ENCODE measurements around the gene RIC1.

The RIC1 gene

DNA sequence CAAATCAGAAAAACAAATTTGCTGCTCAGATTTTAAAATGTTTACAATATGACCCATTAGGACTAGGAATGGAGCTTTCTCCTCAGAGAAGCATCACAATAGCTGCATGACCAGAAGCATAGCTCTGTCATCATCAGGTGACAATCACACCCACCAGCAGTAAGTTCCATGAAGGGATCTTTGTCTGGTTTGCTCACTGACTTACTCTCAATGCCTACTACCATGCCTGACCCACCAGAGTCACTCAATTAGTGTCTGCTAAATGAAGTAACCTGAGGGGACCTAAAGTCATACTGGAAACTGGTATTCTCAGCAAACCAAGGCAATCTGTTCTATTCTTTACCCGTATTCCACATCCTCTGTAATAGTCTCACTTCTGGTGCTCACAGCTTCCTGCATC is 196.3 kb downstream of the RIC1 start:
- TF ChIP-seq JUND (IDR thresholded peaks at IDR 0.05; ENCODE audit: low read depth), result no peak
- in situ Hi-C loops (cut with HindIII; ENCODE audit: low pct_unique_long_range_greater_than_20kb, low sequenced_read_pairs), result no loop called here
- DNase-seq (ENCODE audit: low read depth in 1 of 2, low spot score in 1 of 2), result no peak

Measured in T47D (cell line).